GM19025 (cell line): Measurements from ENCODE around the gene NKX1-2.

ENCODE experiments used
- ATAC-seq: cut with Tn5 transposase; IDR thresholded peaks from one replicate; pipeline ENCODE4 v1.9.1; 2021; ENCODE audit warnings: mild to moderate bottlenecking, low read depth, moderate library complexity; ENCODE audit not compliant: unreplicated experiment

Gene NKX1-2

GRCh38 chr10:124476043-124476725 lies 26.3 kb upstream of the NKX1-2 start:
- no peak for ATAC-seq

DNA sequence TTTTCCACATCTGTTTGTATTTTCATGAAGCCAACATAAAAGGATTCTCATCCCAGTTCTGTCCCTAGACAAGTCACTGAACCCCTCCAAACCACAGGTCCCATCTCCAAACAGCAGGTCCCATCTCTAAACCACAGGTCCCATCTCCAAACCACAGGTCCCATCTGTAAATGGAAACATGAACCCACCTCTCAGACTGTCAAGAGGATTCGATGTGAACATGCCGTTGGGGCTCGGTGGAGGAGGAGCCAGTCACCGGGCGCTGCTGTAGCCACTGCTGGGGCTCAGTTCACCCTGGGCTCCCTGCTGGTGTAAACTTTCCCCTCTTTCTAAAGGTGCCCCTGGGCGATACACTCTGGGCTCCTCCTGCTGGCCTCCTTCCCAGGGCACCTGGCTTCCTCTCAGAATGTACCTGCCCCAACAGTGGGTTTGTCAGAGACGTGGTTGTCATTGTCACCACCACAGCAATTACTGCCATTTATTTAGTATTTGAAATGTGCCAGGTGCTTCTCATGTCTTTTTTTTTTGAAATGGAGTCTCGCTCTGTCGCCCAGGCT lies 24.8 kb upstream of the NKX1-2 start:
- no peak for ATAC-seq

GRCh38 chr10:124473070-124473469 lies 23.2 kb upstream of the NKX1-2 start:
- no peak for ATAC-seq

GRCh38 chr10:124472071-124472470 lies 22.2 kb upstream of the NKX1-2 start:
- no peak for ATAC-seq

GRCh38 chr10:124470544-124471434 lies 21.0 kb upstream of the NKX1-2 start:
- no peak for ATAC-seq

- no peak for ATAC-seq
Measured at GRCh38 chr10:124469956-124470484, 20.2 kb upstream of the NKX1-2 start.

- ATAC-seq, result no peak
Measured at GRCh38 chr10:124468624-124469023, 18.8 kb upstream of the NKX1-2 start.

- no peak for ATAC-seq
Measured at GRCh38 chr10:124467165-124467564, 17.3 kb upstream of the NKX1-2 start.

DNA sequence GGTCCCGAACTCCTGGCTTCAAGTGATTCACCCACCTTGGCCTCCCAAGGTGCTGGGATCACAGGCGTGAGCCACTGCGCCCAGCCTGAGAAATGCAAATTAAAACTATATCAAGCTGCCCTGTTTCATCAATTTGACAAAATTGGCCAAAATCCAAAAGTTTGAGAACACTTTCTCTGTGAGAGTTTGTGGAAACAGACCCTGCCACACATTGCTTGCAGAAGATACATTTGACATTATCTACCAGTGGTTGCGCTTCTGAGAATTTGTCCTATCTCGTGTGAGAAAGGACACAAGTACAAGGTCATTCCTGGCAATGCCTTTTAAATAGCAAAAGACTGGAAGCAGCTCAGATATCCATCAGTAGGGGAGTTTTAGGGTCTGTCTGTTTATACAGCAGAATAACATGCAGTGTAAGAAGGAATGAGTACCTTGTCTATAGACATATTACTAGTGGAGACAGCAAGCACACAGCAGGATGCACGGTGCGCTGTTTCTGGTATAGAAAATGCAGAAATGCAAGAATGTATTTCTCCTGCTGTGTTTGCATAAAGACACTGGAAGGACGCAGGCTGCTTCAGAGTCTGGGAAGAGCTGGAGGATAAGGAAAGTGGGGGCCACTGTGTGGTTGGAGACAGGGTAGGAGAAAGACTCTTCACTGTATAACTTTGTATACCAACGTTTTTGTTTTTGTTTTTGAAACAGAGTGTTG lies 16.1 kb upstream of the NKX1-2 start:
- no peak for ATAC-seq

DNA sequence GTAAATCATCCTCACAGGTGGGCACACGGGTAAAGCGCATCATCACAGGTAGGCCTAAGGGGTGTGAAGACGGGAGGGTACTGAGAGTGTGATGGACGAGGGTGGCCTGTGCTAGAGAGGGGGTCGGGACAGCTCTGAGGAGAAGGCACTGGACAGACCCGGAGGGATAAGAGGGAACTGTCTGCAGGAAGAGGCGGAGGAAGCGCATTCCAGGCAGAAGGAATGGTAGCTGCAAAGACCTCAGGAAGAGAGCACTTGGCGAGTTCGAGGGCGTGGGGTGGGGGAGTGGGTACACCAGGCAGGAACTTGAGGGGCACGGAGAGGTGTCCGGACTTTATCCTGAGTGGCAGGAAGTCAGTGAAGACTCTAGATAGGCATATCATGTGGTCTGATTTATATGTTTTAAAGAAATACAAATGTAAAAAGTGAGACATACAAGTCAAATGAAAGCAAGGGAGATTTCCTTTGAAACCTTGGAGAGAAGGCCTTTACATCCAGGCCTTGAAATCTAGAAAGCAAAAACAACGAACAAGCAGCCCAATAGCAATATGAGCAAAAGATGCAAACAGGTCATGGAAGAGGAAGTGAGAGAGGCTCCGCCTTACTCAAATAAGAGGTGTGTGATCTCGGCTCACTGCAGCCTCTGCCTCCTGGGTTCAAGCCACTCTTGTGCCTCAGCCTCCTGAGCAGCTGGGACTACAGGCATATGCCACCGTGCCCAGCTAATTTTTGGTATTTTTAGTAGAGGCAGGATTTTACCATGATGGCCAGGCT lies 15.4 kb upstream of the NKX1-2 start:
- ATAC-seq, result no peak

- ATAC-seq, result no peak
Measured at GRCh38 chr10:124464028-124464965, 14.5 kb upstream of the NKX1-2 start.

DNA sequence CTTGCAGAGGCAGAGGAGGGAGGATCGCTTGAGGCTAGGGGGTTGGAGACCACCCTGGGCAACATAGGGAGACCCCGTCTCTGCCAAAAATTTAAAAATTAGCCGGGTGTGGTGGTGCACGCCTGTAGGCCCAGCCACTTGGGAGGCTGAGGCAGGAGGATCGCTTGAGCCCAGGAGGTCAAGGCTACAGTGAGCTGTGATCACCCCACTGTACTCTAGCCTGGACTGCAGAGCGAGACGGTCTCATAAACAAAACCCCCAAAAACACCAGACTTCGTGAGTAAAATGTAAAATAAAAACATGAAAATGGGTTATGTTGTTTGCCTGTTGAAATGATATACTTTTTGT lies 12.5 kb upstream of the NKX1-2 start:
- ATAC-seq, result no peak

DNA sequence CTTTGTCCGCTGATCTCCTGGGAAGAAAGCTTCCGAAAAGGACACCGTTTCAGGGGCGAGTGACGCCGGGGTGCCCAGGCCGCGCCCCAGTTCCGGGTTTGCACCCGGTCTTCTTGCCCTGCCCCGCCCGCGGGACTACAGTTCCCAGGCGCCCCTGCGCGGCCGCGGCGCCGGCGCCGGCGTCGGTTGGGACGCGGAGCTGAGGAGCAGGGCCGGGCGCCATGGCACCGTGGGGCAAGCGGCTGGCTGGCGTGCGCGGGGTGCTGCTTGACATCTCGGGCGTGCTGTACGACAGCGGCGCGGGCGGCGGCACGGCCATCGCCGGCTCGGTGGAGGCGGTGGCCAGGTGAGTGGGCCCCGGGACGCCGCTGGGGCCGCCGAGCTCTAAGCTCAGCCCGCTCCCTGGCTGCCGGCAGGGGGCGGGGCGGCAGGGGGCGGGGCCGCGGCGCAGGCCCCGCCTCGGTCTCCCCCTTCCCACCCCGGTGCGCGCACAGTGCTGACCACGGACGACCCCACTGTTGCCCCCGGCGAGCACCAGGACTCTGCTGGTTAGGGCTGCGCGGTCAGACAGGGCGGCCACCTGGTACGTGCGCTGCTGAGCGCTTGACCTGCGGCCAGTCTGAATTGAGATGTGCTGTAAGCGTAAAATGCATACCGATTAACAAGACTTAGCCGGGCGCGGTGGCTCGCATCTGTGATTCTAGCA lies 12.0 kb upstream of the NKX1-2 start, which contains the start of gene LHPP:
Gene LHPP, plus strand, starts transcription at position 182 of the 706 bp plus-strand sequence. Its CDS starts 40 bp downstream, at position 222.
- ATAC-seq, result peak; percentile 98

DNA sequence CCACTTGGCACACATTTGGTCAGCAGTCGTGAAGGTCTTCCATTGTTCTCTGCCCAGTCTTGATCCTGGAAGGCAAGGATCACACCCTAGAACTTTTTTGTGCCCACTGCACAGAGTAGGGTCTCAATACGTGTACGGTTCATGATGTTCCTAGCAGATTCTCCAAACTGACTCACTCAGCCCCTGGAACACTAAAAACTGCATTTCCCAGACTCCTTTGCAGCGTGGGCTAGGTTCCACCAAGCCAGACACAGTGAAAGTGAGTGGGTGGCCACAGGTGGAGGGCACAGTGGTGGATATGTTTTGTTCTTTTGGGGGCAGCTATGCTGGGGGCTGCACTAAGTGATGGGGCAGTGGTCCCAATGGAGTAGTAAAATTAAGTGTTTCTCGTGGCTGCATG lies 10.3 kb upstream of the NKX1-2 start:
- ATAC-seq, result no peak

- ATAC-seq, result no peak
Measured at GRCh38 chr10:124459395-124459794, 9.6 kb upstream of the NKX1-2 start.

DNA sequence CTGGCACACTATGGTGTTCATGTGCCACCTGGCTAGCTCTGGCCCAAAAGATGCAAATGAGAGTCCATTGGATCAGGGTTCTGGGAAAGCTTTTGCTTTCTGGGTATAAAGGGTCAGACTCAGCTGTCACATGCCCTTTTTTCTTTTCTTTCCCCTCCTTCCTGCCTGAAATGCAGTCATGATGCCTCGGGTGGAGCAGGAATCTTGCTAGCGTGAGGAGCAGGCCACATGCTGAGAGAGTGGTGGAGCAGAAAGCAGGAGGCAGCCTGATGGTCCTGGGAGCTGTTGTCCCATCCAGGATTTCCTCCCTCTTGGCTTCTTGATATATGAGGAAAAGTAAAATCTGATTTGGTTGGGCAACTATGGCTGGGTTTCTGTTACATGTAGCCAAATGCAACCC lies 9.1 kb upstream of the NKX1-2 start:
- ATAC-seq, result no peak

DNA sequence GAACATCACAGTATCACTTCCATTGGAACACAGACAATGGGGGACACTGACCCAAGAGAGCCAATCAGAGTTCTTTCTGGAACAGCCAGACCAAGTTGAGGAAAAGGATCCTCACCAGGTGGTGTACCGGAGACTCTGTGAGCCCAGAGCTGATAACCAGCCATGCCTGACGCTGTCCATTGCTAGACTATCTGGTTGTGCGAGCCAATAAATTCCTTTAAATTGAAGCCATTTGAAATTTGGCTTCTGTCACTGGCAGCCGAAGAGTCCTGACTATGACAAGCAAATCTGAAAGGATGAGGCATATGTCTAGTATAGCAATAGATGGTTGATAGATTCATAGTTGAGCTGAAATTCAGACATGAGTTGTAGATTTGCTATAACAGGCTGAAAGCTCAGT lies 8.6 kb upstream of the NKX1-2 start:
- no peak for ATAC-seq

GRCh38 chr10:124455441-124455840 lies 5.6 kb upstream of the NKX1-2 start:
- no peak for ATAC-seq
